ENCODE measurements around the gene RAB28. TPM values are rescaled to one million over a fixed set of nuclear protein-coding genes. Genes with fewer than 3 reads are reported as not detected.
"Not testable (repeated sequence)": the region's sequence is repeated elsewhere in the genome, so short reads cannot be mapped to it uniquely, and the experiment has no call there.

Gene RAB28
- total RNA-seq, 1 experiment from 2014 or later, result 19.8 TPM

- no peaks in the 10 kb centered on the region for H3K4me1 ChIP-seq (ENCODE audit: insufficient read depth, low read length)
- H3K27ac Mint-ChIP-seq, result no peak overlapping the region
- no peak overlapping the region for H4K5ac ChIP-seq (ENCODE audit: insufficient read length, low read depth, low read length)
- no peak overlapping the region for H4K91ac ChIP-seq (ENCODE audit: insufficient read length, low read depth, low read length)
- H3K4me1 Mint-ChIP-seq, result no peaks in the 10 kb centered on the region
- H3K79me1 ChIP-seq (ENCODE audit: insufficient read depth, low read depth, low read length, poor library complexity, severe bottlenecking), result no peaks in the 10 kb centered on the region
- H2BK120ac ChIP-seq (ENCODE audit: low read depth, low read length, poor library complexity, severe bottlenecking), result no peak overlapping the region
- H2AFZ ChIP-seq (ENCODE audit: low read length), result no peak overlapping the region
- H4K8ac ChIP-seq (replicated peaks; ENCODE audit: insufficient read length, low read depth, low read length), result no peak overlapping the region
- no peak overlapping the region for H2AK5ac ChIP-seq (ENCODE audit: insufficient read length, low read length)
- no peaks in the 10 kb centered on the region for H3K27me3 ChIP-seq (ENCODE audit: insufficient read depth, low read length)
- no peaks in the 10 kb centered on the region for H3K23me2 ChIP-seq (ENCODE audit: insufficient read length, low read depth, low read length, poor library complexity, severe bottlenecking)
- H3K18ac ChIP-seq (ENCODE audit: insufficient read length, low read depth, low read length), result no peak overlapping the region
- no peak overlapping the region for H3K4ac ChIP-seq (ENCODE audit: low read depth, low read length)
- H3K4me2 ChIP-seq (ENCODE audit: insufficient read depth, insufficient read length, low read length), result no peak overlapping the region
- H2BK20ac ChIP-seq (ENCODE audit: low read depth, low read length, poor library complexity, severe bottlenecking), result no peak overlapping the region
- no peak overlapping the region for H2BK5ac ChIP-seq (ENCODE audit: insufficient read length, low read length)
- no peak for DNase-seq
- no peak overlapping the region for H2BK12ac ChIP-seq (ENCODE audit: insufficient read length, low read depth, low read length)
- H3K56ac ChIP-seq (ENCODE audit: insufficient read length, low read depth, low read length), result no peak overlapping the region
- no peak for TF ChIP-seq CTCF (conservative IDR thresholded peaks at IDR 0.05)
- peaks cover 2 to 5% (median 3%) of the 10 kb centered on the region in 3 experiments; a peak in 4 of 7 replicates for H3K36me3 Mint-ChIP-seq (ENCODE audit: insufficient read depth in 1 of 3, low read depth in 3 of 3)
- H3K9me3 ChIP-seq (ENCODE audit: control insufficient read depth, low read depth, low read length), result no peaks in the 10 kb centered on the region
- no peak overlapping the region for H3K4me3 Mint-ChIP-seq
- H4K20me1 ChIP-seq (ENCODE audit: control insufficient read depth, insufficient read depth, insufficient read length), result no peaks in the 10 kb centered on the region
- peaks cover 0 to 2% of the 10 kb centered on the region in 2 experiments; a peak in 1 of 5 replicates for H3K9me3 Mint-ChIP-seq
- no peak overlapping the region for H3T11ph ChIP-seq (ENCODE audit: low read length)
- no CpG with 5 or more reads among the region's 1 CpG for WGBS (ENCODE audit: extremely low coverage, insufficient read length, low lambda C conversion rate)
- no peaks in the 10 kb centered on the region for H3K27me3 Mint-ChIP-seq (ENCODE audit: low read depth)
- H3K27ac ChIP-seq (ENCODE audit: insufficient read length, low read depth, low read length), result no peak overlapping the region
- H3K79me2 ChIP-seq (ENCODE audit: insufficient read depth, low read length), result no peaks in the 10 kb centered on the region
- H3K9ac ChIP-seq (ENCODE audit: extremely low read depth, insufficient read length, low read length), result no peak overlapping the region
- H3K14ac ChIP-seq (ENCODE audit: insufficient read depth, low read length), result no peak overlapping the region
- H3K23ac ChIP-seq (ENCODE audit: insufficient read length, low read depth, low read length), result no peak overlapping the region
- no peak overlapping the region for H2BK15ac ChIP-seq (ENCODE audit: low read depth, low read length)
These were observed 88.0 kb downstream of the RAB28 start for GRCh38 chr4:13396161-13396560.

- H3K27ac Mint-ChIP-seq; H4K5ac ChIP-seq (ENCODE audit: insufficient read length, low read depth, low read length); H3T11ph ChIP-seq (ENCODE audit: low read length); H3K27me3 ChIP-seq (ENCODE audit: insufficient read depth, low read length); H4K8ac ChIP-seq (replicated peaks; ENCODE audit: insufficient read length, low read depth, low read length); H3K79me1 ChIP-seq (ENCODE audit: insufficient read depth, low read depth, low read length, poor library complexity, severe bottlenecking); H3K9me3 ChIP-seq (ENCODE audit: control insufficient read depth, low read depth, low read length); H4K91ac ChIP-seq (ENCODE audit: insufficient read length, low read depth, low read length); H3K23me2 ChIP-seq (ENCODE audit: insufficient read length, low read depth, low read length, poor library complexity, severe bottlenecking); H3K4ac ChIP-seq (ENCODE audit: low read depth, low read length); H2AK5ac ChIP-seq (ENCODE audit: insufficient read length, low read length); H3K79me2 ChIP-seq (ENCODE audit: insufficient read depth, low read length); H3K56ac ChIP-seq (ENCODE audit: insufficient read length, low read depth, low read length); H3K4me1 Mint-ChIP-seq; H3K14ac ChIP-seq (ENCODE audit: insufficient read depth, low read length); H3K36me3 Mint-ChIP-seq (ENCODE audit: insufficient read depth in 1 of 3, low read depth in 3 of 3); DNase-seq; H3K9me3 Mint-ChIP-seq; H3K23ac ChIP-seq (ENCODE audit: insufficient read length, low read depth, low read length); H3K27ac ChIP-seq (ENCODE audit: insufficient read length, low read depth, low read length); H3K9ac ChIP-seq (ENCODE audit: extremely low read depth, insufficient read length, low read length); H3K4me2 ChIP-seq (ENCODE audit: insufficient read depth, insufficient read length, low read length); H2BK12ac ChIP-seq (ENCODE audit: insufficient read length, low read depth, low read length); H3K4me1 ChIP-seq (ENCODE audit: insufficient read depth, low read length); H2BK15ac ChIP-seq (ENCODE audit: low read depth, low read length); H2BK5ac ChIP-seq (ENCODE audit: insufficient read length, low read length); H3K4me3 Mint-ChIP-seq; H2AFZ ChIP-seq (ENCODE audit: low read length); H3K18ac ChIP-seq (ENCODE audit: insufficient read length, low read depth, low read length); H4K20me1 ChIP-seq (ENCODE audit: control insufficient read depth, insufficient read depth, insufficient read length); H2BK20ac ChIP-seq (ENCODE audit: low read depth, low read length, poor library complexity, severe bottlenecking); H3K27me3 Mint-ChIP-seq (ENCODE audit: low read depth); H2BK120ac ChIP-seq (ENCODE audit: low read depth, low read length, poor library complexity, severe bottlenecking): not testable (repeated sequence)
- WGBS (ENCODE audit: extremely low coverage, insufficient read length, low lambda C conversion rate), result no CpG with 5 or more reads among the region's 4 CpGs
These were observed 94.2 kb downstream of the RAB28 start for GRCh38 chr4:13389901-13390300.
